NOMO-1 treated with dmso at 0.1 percent for 144 hours (cell line): Measurements from ENCODE around the gene PPM1E.
"Not testable (repeated sequence)": the region's sequence is repeated elsewhere in the genome, so short reads cannot be mapped to it uniquely, and the experiment has no call there.

Experiments used
- DNase-seq: peaks from one replicate; lab custom pipeline; 2025; ENCODE audit not compliant: unreplicated experiment; lab: John Stamatoyannopoulos, UW

The PPM1E gene

DNA sequence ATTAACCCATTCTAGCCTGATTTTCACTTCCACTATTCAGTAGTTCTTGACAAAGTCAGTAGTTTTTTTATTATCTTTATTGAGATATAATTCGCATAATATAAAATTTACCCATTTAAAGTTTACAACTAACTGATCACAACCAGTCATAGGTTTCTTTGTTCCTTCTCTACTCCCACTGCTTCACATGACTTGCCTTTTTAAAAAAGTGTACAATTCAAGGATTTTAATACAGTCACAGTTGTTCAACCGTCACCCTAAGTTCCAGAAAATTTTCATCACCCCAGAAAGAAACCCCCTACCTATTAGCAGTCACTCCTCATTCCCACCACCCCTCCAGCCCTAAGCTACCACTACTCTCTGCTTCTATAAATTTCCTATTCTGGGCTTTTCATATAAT lies 188.5 kb downstream of the PPM1E start:
- no peak for DNase-seq

DNA sequence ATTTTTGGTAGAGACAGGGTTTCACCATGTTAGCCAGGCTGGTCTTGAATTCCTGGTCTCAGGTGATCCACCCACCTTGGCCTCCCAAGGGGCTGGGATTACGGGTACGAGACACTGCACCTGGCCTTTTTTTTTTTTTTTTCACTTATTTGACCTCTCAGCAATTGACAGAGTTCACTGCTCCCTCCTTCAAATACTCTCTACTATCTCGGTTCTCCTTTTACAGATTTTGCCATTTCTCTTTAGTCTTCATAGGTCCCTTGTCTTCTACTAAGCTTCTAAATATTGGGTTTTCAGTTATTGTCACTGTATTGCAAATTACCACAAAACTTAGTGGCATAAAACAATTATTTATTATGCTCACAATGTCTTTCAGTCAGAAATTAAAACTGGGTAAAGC lies 191.8 kb downstream of the PPM1E start:
- no peak for DNase-seq

DNA sequence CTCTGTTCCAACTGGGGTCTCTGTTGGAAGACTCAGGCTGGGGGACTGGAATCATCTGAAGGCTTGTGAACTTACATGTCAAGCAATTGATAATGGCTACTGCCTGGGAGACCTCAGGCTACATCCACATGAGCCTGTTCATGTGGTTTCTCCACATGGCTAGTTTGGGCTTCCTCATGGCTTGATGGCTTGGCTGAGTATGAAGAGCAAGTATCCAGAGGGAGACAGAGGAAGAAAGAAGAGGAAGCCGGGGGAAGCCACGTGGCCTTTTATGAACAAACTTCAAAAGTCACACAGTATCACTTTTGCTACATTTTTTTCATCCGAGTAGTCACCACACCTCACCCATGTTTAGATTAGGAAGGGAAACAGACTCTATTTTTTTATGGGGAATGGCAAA lies 192.2 kb downstream of the PPM1E start:
- DNase-seq, result no peak

DNA sequence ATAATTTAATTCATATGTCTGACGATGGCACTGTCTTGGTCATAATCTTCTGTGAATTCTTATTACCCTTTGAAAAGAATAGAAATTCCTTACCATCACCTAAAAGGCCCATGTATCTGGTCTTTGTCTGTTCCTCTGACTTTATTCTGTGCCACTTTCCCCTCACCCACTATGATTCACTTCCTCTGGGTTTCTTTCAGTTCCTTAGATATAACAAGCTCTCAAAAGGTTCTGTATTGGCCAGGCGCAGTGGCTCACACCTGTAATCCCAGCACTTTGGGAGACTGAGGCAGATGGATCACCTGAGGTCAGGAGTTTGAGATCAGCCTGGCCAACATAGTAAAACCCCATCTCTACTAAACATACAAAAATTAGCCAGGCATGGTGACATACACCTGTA lies 198.7 kb downstream of the PPM1E start:
- DNase-seq, result peak; percentile 37

DNA sequence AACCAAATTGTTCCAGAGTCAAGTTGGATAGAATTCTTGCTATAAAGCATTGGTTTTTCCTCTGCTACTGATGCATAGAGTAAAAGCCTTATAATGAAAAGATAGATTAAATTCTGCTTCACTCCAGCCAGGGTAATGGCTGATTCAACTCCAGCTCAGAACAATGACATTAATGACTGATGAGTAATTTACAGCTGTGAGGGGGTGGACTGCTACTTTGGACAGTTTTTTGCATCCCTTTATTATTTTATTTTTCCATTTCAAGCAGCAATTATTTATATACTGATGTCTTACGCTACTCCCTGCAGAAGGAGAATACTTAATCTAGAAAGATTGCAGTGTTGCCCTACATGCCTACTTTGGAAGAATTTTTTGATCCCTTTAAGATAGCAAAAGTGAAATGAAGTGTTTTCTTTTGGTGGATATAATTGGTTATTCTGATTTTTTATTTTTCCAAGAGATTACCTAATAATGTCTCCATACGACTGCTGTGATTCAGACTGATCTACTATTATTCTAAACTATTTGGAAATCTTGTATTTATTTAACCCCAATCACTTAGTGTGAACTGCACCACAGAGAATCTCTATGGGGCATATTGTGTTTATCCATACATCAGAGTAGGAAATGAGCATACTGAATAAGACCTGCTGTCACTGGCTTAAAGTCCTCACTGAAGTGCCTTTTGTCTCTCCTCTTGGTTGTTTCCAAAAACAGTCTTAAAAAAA lies 201.5 kb downstream of the PPM1E start:
- DNase-seq, result no peak

DNA sequence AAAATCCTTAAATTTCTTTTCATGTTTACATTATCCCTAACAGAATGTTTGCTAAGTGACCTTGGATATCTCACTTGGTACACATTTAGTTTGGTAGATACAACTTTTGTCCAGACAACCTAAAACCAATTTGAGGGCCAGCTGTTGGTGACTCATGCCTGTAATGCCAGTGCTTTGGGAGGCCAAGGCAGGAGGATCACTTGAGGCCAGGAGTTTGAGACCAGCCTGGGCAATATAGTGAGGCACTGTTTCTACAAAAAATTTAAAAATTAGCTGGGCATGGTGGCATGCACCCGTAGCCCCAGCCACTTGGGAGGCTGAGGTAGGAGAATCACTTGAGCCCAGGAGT lies 202.0 kb downstream of the PPM1E start:
- not testable (repeated sequence) for DNase-seq

DNA sequence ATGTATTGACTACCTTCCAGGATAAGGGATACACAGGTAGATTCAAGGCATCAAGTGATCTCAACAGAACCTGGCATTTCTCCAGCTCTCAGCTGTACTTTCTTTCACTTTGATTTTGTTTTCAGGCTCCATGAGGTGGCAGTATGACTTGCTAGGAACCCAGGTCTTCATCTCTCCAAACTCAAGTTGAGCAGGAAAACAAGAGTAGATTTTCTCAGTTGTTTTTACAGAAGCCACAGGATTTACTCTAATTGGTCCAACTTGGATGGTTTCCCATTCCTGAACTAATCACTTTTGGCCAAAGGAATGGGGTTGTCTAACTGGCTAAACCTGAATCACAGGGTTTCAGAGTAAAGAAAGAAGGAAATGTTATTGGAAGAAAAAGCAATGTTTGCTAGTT lies 204.4 kb downstream of the PPM1E start:
- no peak for DNase-seq

DNA sequence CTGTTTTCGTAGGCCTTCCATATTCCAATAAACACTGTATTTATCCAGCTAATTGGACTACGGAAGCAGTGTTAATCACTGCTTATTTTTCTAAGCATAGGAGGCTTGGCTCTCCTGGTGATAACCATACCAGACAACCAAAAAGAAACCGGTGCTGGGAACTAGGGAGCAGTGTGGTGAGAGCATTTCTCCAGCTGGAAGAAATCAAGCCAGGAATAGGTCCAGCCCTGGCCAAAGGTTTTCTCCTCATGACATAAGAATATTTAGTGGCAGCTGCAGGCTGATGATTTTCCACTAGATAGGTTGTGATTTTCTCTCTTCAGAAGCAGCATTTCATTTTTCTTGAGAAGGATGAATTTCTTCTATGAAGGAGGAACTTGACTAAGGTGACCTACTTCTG lies 209.6 kb downstream of the PPM1E start:
- no peak for DNase-seq

DNA sequence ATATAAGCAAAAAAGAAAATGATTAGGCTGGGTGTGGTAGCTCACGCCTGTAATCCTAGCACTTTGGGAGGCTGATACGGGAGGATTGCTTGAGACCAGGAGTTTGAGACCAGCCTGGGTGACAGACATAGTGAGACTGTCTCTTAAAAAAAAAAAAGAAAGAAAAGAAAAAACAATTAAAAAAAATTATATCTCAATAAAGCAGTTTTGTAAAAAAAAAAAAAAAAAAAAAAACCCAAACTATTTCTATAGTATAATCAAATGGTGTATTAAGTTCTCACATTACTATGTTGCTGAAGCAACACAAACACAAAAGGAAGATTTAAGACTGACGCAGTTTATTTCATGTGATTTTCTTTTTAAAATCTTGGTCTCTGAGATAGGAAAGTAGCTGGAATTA lies 210.6 kb downstream of the PPM1E start:
- no peak for DNase-seq

DNA sequence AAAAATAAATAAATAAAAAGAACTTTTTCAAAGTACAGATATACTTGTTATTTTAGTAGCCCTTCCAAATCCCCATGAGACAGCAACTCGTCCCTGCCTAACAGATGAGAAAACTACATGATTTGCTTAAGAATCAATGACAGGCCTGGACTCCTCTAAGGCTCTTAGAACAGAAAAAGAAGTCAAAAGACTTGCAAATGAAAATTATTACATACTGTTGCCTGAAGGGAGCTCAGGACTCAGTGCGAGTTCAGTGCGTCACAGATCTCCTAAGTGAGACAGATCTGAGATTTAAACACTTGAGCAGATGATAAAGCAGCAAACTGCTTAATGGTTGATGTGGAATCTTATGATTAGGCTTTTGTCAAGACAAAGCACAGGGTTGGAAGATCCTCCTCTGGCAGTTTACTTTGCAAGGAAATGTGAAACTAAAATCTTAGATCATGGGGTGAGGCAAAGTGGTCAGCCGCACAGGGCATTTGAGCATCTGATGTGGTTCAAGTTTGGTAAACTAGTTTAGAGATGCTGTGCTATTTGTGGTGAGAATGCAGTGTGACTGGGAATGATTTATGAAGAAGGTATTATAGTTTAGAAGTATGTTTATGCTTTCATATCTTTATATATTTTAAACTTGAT lies 212.9 kb downstream of the PPM1E start:
- DNase-seq, result no peak

DNA sequence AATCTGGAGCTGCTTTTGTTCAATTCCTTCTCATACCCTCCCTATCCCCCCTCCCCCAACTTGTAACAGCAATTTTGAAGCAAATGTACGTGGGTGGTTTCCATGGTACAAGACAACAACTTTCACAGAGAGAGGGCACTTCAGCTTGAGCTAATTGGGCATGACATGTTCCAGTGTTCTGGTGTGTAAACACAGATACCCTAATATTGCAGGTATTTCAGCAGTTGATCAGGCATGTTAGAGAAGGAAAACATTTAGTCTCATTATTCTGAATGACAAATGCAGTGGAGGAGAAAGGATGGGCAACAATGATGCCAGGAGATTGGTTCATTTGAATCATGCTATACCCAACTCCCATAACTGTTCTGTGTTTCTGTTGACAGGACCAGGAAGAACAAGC lies 213.5 kb downstream of the PPM1E start:
- no peak for DNase-seq

DNA sequence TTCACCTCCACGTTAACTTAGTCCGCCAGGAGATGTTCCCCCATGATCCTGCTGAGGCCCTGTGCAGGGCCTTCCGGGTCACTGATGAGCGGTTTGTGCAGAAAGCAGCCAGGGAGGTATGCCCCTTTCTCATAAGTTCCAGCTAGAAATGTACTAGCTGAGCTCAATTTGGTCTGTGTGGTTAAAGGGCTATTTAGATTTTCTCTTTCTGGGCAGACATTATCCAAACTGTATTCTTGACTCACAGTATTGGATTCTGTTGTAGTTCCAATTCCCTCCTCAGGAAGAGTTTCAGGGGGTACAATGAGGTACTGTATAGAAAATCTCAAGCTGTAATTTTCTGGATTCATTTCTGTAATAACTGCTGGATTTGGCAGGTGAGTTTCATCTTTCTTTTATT lies 214.0 kb downstream of the PPM1E start:
- no peak for DNase-seq

DNA sequence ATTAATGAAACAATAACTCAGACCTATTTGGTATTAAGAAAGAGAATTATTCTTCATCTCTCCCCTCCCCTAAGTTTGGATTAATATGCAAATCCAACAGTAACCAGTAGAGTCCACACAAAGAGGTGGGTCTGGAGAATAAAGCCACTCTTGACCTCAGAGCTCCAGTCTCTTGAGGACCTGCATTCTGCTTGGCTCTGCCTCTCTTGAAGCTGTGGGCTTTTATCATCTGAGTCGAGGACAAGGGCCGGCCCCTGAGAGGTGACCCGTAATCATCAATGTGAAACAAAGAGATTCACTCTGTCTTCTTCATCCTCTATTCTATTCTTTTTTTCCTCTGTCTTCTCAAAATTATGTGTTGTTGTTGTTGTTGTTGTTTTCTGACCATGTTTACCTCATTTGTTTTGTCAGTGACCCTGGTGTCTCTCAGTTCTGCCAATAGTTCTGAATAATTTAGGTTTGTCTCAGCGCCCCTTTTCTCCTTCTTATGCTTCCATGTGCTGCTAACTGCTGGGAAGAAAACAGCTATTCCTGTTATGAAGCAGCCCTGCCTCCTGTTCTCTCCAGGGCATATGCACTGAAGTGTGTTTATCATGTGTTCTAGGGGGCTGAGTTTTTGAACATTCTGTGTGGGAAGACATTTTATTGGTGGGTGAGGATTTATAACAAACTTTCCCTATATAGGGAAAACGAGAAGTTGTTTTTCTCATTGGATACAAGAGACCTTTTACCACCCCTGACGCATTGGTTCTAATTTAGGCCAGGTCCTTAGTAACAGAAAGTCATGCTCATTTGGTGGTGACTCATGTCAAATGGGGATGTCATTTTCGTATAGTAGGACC lies 215.2 kb downstream of the PPM1E start:
- DNase-seq, result no peak

DNA sequence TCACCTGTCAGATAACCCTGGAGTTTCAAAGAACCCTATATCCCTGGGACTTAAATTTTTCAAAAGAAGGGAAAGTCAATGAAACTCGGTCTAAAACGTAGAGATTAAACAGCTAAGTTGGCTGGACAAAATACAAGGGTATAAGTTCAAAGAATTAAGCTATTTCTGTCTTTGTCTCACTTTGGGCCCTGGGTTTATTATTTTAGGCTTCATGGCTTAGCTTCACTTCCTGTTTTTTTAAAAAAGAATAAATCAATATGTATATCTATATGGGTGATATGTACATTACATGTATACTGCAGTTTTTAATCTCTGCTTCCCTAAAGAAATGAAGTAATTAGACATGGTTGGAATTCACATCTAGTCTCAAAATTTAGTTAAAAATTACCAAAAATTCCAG lies 218.7 kb downstream of the PPM1E start:
- no peak for DNase-seq

DNA sequence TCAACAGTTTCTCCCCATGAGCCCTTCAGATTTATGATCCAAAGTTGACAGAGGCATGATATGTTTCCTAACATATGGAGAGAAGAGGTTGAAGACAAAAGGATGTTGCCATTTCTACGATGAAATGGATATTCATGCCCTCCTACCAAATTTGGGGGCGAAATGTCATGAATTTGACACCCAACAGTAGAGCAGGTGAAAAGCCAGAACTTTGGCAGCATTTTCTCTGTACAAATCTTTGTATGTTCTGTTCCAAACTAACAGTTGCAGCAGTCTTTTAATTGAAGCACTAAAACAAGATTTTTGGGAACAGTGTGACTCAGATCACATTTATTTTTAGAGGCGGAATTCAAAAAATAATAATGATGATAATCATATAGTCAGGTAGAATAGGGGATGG lies 220.9 kb downstream of the PPM1E start:
- DNase-seq, result no peak

DNA sequence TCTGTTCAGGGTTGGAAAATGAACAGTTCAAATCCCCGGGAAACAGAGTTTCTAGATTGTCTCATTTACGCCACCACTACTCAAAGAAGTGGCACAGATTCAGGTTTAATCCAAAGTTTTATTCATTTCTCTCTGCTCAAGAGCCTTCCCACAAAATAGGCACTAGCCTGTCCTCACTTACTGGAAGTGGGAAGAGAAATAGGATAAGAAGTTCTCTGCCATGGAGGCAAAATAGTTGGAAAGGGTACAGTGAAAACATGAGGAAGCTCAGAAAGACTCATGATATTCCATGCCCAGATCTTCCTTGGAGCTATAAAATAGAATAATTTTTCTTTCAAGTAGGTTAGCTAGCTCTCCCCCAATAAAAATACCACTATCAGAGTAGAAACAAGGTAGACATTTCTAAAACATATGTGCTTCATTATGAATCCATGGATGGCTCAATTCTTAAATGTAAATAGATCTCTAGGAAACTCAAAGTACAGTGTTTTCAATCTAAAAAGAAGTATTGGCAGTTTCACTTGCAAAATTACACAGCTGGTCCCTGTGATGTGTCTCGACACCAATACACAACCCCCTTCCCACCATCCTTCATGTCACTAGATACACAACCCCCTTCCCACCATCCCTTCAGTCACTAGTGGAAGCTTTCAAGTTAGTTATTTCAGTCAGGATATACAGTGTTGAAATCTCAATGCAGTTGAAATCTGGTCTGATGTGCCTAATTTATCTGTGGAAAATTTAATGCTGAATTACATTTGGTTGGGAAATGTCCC lies 225.2 kb downstream of the PPM1E start:
- DNase-seq, result no peak

DNA sequence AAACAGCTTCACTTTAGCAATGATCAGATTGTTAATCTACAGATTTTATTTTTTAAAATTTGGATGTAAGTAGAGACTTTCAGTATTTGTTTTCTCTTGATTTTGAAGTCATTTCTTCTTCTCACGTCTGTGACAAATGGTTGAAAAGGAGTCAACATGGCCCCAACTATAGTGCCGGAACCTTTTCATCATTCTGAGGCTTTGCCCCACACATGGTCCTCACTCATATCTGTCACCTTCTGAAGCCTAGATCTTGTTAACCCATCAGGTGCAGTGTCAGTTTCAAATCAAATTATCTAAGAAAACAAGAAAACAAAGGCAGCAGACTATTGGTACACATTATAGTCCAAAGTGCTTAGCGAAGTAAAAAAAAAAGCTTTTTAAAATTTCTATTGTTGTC lies 227.0 kb downstream of the PPM1E start:
- no peak for DNase-seq

DNA sequence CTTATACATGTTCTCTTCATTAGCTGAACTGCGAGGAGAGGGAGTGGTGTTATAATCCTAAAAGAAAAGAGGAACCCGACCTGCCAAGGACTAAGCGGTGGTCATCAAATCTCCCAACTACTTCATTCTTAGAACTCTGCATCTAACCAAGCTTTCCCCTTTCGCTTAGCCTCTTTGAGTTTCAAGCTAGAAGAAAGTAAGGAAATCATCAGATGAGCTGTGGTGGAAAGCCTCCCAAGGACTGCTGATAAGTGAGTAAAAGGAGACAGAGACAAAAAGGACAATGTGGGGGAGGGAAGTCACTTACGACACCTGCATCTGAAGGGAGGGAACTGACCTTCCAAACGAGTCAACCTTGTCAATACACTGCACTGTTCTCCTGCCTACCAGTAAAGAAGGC lies 229.7 kb downstream of the PPM1E start:
- DNase-seq, result peak; percentile 19

DNA sequence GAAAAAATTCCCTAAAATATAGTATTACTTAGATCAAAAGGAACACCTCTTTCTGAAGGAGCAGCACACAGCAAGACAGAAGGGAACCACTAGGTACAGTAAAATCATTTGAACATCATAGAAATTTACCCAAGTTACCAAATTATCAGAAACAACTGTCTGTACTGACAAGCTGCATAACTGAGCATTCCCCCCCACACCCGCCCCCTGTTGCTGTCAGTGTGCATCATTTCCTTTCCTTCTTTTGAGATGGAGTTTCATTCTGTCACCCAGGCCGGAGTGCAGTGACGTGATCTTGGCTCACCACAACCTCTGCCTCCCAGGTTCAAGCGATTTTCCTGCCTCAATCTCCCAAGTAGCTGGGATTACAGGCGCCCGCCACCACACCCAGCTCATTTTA lies 230.3 kb downstream of the PPM1E start:
- no peak for DNase-seq

DNA sequence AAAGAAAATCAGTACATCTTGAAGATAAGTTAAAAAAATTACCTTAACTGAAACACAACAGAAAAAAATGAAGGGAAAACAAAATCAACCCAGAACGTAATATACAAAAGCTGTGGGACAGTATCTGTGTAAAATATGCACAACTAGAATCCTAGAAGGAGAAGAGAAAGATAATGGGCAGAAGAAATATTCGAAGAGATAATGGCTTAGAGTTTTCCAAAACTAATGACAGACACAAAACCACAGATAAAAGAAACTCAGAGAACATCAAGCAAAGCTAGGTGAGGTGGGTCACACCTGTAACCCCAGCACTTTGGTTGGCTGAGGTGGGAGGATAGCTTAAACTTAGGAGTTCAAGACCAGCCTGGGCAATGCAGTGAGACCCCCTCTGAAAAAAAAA lies 234.0 kb downstream of the PPM1E start:
- DNase-seq, result no peak

DNA sequence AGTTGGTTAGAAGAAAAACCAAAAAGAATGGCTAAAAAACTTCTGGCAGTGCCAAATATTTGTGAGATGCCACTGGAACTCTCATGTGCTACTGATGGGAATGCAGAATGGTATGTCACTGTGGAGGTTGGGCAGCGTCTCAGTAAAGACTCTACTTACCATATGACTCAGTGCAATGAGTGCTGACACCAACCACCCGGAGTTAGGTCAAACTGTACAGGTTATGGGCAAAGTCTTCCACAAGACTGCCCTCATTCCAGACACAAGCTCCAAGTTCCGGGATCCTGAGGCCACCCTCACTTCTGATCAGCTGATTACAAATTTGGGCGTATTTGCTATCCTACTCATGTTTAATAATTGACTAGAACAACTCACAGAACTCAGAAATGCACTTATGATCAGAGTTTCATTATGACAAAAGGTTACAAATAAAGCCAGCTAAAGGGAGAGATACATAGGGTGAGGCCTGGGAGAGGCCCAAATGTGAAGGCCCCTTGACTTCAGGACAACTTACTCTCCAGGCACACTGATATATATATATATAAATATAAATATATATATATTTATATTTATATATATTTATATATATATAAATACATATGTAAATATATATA lies 236.2 kb downstream of the PPM1E start:
- DNase-seq, result no peak
